Activated CD4-positive, alpha-beta T cell treated with anti-CD3 and anti-CD28 coated beads, Interleukin-2, amount 50 U/mL, for 48 hours (primary cell): ENCODE data around the gene ZNF101.

Experiments
- DNase-seq, 2 experiments: peaks; one replicate each; pipeline ENCODE4 v3.0.0-alpha.2; 2020

ZNF101 gene

GRCh38 chr19:19711934-19712828 lies 43.5 kb downstream of the ZNF101 start:
- DNase-seq, result no peak

- no peak for DNase-seq
Observed at GRCh38 chr19:19719798-19720197, 51.2 kb downstream of the ZNF101 start.

- no peak for DNase-seq
Observed at GRCh38 chr19:19721896-19722295, 53.3 kb downstream of the ZNF101 start.

- peak; percentile 92 to 96 for DNase-seq
Observed at GRCh38 chr19:19732579-19733501, 64.2 kb downstream of the ZNF101 start, which contains the start of gene ZNF14. Gene ZNF14, minus strand, starts transcription at chr19:19733112. Its CDS starts 154 bp downstream, at chr19:19732958.
